HG03280 (cell line): ENCODE results near the gene CA11.
A peak's percentile ranks its signal among the peaks of the same experiment; 100 is the strongest.

ENCODE experiments used
- ATAC-seq: cut with Tn5 transposase; IDR thresholded peaks from one replicate; pipeline ENCODE4 v1.9.1; 2021; ENCODE audit warnings: mild to moderate bottlenecking, moderate library complexity; ENCODE audit not compliant: unreplicated experiment

Gene CA11

DNA sequence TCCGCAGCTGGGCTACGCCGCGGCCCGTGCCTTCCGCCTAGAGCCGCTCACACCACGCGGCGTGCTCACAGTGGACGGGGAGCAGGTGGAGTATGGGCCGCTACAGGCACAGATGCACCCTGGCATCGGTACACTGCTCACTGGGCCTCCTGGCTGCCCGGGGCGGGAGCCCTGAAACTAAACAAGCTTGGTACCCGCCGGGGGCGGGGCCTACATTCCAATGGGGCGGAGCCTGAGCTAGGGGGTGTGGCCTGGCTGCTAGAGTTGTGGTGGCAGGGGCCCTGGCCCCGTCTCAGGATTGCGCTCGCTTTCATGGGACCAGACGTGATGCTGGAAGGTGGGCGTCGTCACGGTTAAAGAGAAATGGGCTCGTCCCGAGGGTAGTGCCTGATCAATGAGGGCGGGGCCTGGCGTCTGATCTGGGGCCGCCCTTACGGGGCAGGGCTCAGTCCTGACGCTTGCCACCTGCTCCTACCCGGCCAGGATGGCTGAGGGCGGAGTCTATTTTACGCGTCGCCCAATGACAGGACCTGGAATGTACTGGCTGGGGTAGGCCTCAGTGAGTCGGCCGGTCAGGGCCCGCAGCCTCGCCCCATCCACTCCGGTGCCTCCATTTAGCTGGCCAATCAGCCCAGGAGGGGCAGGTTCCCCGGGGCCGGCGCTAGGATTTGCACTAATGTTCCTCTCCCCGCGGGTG lies 16.2 kb downstream of the CA11 start:
- ATAC-seq: no peak

DNA sequence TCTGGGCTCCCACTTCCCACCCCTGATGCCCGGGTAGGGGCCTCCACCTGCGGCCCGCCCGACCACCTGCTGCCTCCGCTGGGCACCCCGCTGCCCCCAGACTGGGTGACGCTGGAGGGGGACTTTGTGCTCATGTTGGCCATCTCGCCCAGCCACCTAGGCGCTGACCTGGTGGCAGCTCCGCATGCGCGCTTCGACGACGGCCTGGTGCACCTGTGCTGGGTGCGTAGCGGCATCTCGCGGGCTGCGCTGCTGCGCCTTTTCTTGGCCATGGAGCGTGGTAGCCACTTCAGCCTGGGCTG lies 16.7 kb downstream of the CA11 start:
- ATAC-seq: no peak

DNA sequence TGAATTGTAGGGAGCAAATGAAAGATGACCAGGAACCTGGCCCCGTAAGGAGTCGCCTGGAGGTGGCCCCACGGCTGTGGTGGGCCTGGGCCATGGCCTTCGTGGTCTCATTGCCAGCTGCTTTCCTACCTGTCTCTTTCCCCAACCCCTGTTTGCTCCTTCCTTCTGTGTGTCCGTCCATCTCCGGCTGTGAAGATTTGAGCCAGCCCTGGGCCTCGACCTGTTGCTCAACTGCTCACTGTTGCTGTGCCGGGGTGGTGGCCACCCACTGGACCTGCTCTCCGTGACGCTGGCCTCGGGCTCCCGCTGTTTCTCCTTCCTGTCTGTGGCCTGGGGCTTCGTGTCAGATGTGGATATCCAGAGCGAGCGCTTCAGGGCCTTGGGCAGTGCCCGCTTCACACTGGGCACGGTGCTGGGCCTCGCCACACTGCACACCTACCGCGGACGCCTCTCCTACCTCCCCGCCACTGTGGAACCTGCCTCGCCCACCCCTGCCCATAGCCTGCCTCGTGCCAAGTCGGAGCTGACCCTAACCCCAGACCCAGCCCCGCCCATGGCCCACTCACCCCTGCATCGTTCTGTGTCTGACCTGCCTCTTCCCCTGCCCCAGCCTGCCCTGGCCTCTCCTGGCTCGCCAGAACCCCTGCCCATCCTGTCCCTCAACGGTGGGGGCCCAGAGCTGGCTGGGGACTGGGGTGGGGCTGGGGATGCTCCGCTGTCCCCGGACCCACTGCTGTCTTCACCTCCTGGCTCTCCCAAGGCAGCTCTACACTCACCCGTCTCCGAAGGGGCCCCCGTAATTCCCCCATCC lies 17.3 kb downstream of the CA11 start:
- ATAC-seq: no peak

DNA sequence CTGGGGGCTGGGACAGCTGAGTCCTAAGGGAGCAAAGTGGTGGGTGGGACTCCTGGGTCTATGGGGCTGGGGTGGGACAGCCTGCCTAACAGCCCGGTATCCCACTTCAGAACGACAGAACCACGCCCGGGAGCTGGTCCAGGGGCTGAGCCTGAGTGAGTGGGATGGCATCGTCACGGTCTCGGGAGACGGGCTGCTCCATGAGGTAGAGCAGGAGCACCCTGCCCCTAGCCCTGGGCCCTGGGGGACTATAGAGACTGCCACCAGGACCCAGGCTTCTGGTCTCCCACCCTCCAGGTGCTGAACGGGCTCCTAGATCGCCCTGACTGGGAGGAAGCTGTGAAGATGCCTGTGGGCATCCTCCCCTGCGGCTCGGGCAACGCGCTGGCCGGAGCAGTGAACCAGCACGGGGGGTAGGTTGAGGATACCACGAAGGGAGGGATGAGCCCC lies 18.1 kb downstream of the CA11 start:
- ATAC-seq: no peak

DNA sequence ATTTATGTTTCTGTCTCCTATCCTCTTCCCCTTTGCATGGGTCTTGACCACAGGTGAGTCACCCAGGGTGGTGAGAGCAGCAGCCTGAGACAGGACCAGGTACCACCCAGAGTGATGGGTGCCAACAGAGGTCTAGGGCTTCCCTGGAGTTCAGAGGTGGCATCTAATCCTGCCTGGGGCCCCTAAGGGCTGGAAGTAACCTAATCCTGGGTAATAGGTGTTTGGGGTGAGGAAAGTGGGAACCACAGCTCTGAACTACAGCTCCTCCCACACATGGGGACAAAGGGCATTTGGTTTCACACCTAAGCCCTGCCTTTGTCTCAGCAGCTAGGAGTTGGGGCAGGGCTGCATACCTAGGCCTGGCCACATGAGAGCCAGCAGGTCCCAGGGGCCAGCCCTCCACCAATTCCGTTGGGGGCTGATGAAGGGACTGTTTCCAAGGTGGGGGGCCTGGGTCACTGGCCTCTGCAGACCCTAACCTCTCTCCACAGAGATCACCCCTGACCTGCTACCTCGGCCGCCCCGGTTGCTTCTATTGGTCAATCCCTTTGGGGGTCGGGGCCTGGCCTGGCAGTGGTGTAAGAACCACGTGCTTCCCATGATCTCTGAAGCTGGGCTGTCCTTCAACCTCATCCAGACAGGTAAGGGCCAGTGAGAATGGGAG lies 18.7 kb downstream of the CA11 start:
- no peak for ATAC-seq

DNA sequence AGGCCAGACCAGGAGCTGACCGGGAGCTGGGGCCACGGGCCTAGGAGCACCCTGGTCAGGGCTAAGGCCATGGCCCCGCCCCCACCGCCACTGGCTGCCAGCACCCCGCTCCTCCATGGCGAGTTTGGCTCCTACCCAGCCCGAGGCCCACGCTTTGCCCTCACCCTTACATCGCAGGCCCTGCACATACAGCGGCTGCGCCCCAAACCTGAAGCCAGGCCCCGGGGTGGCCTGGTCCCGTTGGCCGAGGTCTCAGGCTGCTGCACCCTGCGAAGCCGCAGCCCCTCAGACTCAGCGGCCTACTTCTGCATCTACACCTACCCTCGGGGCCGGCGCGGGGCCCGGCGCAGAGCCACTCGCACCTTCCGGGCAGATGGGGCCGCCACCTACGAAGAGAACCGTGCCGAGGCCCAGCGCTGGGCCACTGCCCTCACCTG lies 20.1 kb downstream of the CA11 start:
- no peak for ATAC-seq

DNA sequence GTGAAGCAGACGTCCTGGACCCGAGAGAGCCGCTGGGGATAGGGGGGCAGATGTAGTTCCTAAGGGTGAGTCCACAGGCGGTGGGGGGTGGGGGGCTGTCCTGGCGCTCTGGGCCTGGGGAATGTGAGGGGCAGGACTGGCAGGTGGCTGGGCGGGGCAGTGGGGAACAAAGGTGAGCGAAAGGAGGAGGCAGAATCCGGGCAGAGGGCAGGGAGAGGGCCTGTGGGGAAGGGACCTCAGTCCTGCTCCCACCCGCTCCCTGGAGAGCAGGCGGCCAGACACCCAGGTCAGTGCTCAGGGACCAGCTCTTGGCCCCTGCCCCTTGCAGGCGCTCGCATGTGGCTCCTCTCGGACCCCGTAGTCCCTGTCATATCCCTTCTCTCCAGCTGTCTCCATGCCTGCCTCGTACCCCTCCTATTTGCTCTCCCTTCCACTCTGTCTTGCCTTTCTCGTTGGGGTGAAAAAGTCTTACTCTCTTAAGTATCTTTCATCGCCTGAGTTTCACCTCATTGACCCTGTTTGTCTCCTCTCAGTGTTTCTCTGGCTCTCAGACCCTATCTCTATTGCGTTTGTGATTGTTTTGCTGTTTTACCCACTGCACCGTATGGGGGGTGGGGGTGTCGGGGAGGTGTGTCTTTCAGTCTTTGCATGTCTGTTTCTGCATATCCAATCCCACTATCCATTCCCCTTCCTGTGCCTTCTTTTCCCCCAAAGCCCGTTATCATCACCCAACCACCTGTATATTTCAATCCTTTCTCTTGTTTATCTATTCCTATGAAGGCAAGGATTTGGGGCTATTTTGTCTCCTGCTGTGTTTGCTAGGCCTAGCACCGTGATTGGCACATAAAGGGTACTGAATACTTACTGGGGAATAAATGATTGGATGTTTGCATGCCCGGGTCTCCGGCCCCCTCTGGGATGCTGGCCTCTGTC lies 20.9 kb downstream of the CA11 start:
- ATAC-seq: no peak

DNA sequence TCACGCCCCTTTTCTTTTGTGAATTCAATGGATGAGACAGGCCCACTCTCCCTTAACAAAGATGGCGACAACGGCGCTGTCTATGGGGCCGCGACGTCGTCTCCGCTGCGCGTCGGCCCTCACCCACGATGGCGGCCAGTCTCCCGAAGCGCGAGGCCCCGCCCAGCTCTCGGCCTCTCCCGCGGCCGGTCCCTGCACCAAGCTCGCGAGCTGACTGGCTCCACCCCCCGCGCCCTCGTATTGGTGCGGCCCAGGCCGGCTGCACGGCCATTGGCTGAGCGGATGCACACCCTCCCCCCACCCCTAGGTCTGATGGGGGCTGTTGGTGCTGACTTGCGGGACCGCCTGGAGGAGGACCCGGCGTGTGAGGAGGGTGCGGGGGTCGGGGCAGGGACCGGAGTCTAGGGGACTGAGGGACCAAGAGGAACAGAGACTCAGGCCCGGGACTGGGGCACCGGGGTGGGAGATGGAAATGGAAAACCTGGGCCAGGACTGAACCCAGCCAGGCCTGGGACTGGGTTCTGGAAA lies 21.9 kb downstream of the CA11 start:
- ATAC-seq: peak; percentile 65

DNA sequence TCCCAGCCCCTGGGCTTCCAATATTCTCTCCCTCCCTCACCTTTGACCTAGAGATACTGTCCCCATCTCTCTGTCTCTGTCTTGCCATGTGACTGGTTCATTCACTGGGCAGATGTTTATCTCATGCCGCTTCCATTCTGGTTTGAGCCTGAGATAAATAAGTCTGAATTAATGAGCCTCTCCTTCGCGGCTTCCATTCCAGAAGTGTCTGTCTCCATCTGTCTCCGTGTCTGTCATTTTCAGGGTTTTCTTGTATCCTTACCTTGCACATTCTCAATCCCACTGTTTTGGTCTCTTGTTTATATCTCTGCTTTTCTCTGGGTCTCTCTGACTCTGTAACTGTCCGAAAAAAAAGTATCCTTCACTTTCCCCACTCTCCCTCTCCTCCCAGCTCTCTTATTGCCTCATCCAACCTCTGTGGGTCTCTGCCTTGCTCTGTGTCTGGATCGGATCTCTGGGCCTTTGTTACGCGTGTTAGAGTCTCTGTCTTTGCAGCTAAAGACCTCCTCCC lies 22.4 kb downstream of the CA11 start:
- ATAC-seq: no peak

DNA sequence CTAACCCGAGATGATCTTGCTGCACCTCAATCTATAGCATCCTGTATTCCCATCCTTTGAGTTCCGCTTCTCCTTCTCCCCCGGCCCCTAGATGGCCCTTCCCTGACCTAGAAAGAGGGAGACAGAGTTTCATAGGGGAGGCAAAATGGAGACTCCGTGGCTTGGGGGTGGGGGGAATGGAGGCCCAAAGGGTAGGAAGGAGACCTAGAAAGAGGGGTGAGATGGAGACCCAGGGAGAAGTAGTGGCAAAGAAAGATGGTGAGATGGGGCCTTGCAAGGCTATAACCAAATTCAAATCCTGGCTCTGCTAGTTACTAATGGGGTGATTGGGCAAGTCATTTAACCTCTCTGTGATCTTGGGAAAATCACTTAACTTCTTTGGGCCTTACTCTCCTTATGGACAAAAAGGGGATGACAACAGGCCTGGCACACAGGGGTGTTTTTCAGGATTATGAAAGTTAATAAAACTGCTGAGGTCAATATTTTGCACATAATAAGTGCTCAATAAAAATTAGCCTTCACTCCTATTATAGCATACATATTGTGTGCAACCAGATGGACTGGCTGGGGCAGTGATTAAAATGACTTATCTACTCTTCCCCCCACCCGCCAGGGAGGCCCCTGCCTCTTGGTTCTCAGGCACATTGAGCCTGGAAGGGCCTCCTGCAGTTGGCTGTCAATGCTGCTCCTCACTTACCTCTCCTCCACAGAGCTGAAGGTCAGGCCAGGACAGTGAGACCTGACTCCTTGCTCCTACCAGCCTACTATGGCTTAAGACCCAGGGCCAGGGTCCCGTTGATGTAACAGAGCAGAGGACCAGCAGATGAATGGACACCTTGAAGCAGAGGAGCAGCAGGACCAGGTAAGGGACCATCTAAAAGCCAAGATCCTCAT lies 26.0 kb downstream of the CA11 start:
- no peak for ATAC-seq

DNA sequence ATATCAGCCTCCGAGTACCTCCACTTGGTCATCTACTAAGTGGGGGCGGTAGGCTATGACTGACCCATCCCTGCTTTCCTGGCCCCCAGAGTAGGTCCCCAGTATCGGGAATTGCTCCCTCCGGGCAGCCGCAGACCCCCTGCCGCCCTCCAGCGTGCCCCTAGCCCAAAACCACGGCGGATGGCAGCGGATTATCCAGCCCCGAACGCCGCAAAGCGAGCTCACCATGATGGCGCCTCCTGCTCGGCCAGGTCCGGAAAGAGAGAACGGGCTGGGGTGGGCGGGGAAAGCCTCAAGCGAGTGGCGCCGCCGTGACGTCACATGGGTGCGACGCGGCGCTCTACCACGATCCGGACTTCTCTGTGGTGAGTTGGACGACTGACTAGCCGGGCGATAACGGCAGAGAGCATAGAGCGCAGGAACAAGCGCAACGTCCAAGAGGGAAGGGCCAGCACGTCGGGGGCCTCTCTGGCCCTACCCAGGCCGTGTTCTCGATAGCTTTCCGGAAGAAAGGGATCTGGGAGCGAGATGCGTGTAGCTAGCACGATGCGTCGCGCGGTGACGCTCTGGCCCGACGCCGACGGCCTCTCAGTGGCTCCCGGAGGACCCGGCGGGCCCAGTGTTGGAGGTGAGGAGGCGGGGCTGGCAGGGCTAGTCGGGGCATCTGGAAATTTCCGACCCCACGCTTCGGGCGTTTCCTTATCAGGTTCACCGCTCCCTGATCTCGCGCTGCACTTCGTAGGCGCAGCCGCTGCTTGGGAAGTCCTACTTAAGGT lies 26.9 kb downstream of the CA11 start, which contains the start of the genes RPL18 and SPHK2:
Gene RPL18, minus strand, starts transcription at position 263 of the 776 bp plus-strand sequence. Its CDS starts 35 bp downstream, at position 228.
Gene SPHK2, plus strand, starts transcription at position 591 of the 776 bp plus-strand sequence. CDS start 1,009 bp downstream, outside the sequence.
- peak; percentile 86 for ATAC-seq

DNA sequence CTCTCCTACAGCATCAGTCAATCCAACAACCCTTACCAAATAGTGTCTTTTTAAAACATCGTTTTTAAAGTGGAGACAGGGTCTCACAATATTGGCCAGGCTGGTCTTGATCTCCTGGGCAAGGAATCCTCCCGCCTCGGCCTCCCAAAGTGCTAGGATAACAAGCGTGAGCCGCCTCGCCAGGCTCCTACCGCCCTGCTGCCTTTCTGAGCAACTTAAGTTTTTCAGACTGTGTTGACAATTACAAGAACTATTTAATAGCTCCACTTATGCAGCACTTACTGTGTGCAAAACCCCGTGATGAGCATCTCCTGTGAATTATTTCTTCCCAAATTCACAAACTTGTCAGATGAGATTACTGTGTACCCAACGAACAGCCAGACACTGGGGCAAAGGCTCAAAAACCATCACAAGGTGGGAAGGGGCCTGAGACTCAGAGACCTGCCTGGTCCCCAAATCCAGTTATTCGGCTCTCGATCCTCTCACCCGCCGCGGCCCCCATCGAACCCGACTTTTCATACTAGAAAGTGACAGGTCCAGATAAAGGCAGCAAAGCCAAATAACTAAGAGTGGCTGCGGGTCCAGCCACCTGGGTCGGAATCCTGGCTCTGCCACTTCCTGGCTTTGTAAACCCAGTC lies 27.6 kb downstream of the CA11 start:
- ATAC-seq: no peak

DNA sequence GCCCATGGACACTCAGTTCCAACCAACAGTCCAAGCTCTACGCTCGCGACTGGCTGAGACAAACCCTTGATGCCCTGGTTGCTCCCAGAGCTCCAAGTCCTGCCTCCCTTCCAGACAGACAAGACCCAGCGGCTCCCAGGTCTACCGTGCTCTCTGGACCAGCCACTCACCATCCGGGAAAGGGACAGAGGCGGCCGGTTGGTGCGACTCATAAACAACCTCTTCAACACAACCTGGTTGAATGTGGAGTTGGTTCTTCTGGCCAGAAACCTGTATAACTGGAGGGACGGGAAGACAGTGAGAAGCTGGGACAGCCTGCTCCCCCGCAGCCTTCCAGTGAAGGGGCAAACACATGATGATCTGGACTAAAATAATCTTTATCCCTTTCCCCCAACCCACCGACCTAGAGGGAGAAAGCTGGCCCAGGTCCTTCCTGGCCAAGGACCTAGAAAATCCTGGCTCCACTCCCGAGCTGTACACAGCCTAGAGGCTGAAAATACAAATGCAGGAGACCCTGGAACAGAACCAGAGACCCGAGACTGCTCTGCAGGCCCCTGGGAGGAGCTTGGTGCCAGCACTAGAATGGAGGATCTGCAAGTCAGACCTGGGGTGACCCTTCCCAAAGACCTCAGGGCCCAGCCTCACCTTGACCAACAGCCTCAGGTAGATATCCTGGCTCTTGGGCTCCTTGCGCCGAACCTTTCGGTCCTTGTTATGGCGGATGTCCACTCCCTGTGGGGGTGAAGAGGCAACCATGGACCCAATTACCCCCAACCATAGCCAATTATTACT lies 28.6 kb downstream of the CA11 start:
- no peak for ATAC-seq

DNA sequence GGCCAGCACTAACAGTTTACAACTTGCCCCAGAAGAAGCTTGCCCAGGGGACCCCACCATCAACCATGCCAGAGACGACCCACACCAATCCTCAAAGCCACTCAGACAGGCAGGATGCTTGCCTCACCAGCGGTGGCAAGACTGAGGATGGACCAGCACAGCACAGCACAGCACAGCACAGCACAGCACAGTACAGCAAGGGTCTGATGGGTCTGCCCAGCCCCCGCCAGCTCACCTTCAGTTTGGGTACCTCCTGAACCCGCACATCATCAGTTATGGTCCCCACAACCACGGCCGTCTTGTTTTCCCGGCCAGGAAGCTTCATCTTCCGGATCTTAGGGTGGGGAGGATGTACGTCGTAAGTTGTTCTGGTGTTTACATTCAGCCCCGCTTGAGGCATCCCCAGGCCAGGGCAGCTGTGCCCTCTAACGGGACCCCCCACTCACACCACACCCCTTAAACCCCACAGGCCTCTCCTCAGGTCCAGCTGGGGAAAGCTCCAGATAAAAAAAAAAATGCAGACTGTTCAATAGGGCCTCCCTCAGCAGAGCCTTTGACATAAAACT lies 29.4 kb downstream of the CA11 start:
- no peak for ATAC-seq

DNA sequence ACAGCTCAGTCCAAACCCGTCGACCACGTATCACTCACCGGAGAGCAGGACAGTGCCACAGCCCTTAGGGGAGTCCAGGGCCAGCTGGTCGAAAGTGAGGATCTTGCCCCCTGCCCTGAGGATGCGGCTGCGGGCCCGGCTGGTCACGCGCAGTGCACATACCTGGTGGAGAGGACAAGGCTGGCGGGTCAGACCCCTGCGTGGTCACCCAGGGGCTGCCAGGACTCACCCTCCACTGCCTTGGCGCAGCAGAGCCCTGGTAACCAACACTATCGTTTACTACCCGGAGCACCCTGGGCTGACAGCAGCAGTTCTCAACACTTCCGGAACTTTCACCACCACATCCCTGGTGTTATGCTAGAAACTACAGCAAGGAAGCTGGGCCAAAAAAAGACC lies 29.9 kb downstream of the CA11 start:
- ATAC-seq: no peak

DNA sequence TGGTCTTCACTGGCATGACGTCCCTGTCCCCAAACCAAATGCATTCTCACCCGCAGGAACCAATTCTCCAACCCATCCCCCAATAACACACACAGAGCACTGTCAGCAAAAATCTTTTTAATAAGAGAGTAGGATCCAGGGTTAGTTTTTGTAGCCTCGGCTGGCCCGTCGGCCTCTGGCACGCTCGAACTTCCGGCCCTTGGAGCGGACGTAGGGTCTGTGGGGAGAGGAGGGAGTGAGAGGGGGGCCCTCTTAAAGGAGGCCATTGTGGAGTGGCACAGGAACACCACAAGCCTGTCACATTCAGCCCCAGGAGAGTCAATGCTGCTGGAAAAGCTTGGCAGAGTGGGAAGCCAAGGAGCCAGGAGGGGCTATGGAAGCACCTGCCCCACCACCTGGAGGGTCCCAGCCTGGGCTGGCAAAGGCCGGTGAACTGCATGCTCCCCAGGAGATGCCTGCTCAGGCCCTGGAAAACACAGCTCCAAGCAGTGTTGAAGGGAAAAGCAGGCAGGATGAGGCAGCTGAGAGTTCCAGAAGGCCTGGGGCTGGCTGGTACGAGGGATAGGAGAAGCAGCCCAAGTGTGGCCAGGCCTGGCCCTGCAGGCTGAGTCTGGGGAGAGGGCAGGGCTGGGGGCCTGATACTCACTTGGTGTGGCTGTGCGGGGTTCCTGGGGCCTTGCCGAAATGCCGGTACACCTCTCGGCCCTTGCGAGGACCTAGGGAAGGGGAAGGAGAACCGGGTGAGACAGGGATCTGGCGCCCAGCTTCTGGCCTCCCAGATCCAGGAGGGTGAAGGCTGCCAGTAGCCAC lies 30.6 kb downstream of the CA11 start:
- no peak for ATAC-seq
